NCI-H128 (cell line): ENCODE results near the gene TXN2.
"Not testable (repeated sequence)": the region's sequence is repeated elsewhere in the genome, so short reads cannot be mapped to it uniquely, and the experiment has no call there.

Source experiments
- DNase-seq: peaks from one replicate; lab custom pipeline; 2025; ENCODE audit not compliant: unreplicated experiment; lab: John Stamatoyannopoulos, UW

The TXN2 gene, protein sequence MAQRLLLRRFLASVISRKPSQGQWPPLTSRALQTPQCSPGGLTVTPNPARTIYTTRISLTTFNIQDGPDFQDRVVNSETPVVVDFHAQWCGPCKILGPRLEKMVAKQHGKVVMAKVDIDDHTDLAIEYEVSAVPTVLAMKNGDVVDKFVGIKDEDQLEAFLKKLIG

DNA sequence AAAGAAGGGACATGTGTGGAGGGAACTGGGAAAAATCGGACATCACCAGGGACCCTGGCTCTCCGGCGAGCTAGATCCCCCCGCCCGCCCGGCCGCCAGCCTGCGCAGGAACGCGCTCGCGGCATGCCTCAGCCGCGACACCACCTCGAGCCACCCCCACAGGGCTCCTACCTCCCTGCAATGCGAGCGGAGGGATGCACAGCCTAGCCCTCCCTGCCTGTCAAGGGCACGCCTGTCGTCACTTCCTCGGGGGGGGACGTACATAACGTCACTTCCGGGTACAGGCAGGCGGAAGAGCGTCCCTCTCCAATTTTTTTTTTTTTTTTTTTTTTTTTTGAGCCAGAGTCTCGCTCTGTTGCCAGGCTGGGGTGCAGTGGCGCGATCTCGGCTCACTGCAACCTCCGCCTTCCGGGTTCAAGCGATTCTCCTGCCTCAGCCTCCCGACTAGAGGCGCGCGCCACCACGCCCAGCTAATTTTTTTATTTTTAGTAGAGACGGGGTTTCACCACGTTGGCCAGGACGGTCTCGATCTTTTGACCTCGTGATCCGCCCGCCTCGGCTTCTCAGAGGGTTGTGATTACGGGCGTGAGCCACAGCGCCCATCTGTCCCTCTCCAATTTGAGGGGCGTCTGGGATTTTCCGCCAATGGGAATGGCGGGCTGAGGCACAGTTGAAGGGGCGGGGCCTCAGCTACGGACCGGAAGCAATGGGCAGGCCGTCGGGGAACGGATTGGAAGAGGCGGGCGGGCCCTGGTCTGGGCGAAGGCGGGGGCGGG, at the start of gene TXN2:
Gene TXN2, minus strand, starts transcription at position 248 of the 776 bp plus-strand sequence. CDS start 803 bp downstream, outside the sequence.
- DNase-seq = peak; percentile 72

DNA sequence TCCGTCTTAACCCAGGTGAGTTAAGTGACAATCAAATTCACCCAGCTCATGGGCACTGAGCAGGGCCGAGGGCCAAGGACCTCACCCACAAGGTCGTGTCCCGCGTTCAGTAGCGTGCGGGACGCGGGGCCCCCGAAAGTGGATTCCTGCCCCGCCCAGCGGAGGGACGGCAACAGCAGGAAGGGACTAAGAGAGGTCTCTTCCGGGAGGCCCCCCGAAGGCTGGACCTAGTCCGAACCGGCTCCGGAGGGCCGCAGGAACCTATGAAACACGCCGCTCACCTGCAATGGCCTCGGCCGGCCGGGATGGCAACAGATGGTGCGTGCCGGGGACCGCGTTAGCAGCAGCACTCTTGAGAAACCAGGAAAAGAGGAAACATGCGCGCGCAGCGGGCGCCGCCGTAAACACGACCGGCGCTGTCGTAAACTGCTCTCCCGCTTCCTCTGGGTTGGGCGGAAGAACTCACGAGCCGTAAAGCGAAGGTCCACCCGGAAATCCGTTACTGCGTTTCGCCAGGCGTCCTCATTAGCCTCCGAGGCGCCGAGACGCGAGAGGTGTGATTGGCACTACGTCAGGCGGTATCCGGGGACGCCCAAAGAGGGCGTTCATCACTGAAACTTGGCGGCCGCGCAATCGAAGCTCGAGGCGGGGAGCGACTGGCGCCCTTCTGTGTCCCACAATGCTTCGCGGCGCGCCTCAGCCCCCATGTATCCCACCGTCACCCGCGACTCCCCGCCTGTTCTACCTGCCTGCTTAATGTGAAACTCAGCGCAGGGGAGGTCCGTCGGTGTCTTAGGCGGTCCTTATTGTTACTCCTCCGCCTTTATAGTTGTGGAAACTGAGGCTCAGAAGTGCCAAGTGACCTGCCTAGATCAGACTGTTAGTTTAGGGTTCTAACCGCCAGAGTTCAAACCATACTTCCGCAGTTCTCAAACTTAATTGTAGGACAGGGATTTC, 47.6 kb upstream of the TXN2 start, which contains the start of gene EIF3D:
Gene EIF3D, minus strand, starts transcription at position 372 of the 957 bp plus-strand sequence. CDS start 3,045 bp downstream, outside the sequence.
- peak; percentile 96 for DNase-seq

DNA sequence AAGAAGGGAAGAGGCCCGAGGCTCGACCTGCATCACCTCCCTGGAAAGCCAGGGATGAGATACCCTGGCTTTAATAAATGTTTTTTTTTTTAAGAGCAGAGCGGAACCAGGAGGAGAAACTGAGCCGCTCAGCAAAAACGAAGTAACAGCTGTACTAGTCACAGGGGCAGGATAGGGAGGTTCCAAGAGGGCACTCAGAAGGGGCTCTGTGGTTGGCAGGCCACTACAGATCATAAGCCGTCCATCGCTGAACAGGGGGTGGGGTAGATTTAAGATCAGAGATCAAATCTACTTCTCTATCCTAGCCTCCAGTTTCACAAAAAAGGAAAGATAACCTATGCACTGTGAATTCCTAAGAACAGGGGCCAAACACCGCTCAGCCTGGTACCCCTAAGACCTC, 46.9 kb upstream of the TXN2 start:
- no peak for DNase-seq

GRCh38 chr22:36522662-36523061, 41.2 kb upstream of the TXN2 start:
- DNase-seq = no peak

DNA sequence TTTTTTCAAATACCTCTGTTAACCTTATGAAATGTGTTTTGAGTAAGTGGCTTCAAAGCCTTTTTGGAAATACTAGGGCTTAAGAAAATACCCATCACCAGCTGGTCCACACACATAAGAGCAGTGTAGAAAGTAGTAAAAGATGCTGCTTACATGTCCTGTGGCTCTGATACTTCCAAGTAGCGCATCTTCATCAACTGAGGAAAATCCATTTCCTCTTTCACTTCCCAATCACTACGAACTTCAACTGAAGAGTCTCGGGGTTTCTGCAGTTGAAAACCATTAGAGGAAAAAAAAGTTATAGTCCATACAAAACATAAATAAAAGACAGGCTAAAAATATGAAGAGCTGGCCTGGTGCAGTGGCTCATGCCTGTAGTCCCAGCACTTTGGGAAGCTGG, 39.0 kb upstream of the TXN2 start:
- no peak for DNase-seq

DNA sequence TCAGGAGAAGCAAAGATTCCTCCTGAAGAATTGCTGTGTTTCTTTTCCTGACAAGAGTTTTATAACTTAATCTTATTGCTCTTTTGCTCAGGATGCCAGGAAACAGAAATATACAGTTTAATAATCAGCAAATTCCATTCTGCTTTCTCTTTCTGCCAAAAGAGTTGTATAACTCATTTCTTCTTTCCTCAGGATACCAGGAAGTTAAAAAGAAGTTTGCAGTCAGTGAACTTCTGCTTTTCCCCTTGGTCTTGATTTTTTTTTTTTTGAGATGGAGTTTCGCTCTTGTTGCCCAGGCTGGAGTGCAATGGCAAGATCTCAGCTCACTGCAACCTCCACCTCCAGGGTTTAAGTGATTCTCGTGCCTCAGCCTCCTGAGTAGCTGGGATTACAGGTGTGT, 38.5 kb upstream of the TXN2 start:
- not testable (repeated sequence) for DNase-seq

DNA sequence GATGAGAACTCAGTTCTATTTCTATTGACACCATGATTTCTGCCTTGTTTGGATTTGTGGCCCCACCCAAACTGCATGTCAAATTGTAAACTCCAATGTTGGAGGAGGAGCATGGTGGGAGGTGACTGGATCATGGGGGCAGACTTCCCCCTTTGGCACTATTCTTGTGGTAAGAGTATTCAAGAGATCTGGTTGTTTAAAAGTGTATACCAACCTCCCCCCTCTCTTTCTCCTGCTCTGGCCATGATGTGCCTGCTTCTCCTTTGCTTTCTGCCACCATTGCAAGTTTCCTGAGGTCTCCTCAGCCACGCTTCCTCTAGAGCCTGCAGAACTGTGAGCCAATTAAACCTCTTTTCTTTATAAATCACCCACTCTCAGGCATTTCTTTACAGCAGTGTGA, 33.3 kb upstream of the TXN2 start:
- DNase-seq = no peak

DNA sequence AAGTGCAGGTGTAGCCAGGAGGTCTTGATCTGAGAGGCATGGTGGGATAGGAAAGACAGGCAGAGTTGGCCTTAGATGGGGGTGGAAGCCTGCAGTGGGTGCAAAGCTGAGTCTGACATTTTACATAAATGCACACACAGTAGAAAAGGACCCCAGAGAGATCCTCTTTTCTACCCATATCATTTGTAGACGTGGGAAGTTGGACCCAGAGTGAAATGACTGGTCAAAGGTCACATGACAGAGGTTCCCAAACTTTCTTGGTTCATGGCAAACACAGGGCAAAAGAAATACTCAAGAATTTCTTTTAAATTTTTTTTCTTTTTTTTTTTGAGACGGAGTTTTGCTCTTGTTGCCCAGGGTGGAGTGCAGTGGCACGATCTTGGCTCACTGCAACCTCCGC, 31.6 kb upstream of the TXN2 start:
- no peak for DNase-seq

DNA sequence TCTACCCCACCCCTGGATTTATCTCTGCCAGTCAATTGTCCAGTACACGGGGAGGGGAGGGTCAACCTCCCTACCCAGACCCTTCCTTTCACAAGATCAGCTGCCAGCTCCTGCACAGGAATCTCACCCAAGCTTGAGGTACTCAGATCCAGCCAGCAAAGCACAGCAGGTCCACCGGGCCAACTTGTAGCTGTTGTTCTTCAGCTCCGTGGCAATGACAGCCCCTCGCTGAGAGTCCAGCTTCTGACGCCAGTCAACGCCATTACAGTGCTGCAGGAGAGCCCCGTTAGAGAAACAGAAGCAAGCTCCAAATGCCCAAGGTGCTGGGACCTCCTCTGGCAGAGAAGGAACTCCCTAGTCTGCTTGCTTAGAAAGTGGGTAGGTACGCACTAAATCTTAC, 30.9 kb upstream of the TXN2 start:
- DNase-seq = no peak

DNA sequence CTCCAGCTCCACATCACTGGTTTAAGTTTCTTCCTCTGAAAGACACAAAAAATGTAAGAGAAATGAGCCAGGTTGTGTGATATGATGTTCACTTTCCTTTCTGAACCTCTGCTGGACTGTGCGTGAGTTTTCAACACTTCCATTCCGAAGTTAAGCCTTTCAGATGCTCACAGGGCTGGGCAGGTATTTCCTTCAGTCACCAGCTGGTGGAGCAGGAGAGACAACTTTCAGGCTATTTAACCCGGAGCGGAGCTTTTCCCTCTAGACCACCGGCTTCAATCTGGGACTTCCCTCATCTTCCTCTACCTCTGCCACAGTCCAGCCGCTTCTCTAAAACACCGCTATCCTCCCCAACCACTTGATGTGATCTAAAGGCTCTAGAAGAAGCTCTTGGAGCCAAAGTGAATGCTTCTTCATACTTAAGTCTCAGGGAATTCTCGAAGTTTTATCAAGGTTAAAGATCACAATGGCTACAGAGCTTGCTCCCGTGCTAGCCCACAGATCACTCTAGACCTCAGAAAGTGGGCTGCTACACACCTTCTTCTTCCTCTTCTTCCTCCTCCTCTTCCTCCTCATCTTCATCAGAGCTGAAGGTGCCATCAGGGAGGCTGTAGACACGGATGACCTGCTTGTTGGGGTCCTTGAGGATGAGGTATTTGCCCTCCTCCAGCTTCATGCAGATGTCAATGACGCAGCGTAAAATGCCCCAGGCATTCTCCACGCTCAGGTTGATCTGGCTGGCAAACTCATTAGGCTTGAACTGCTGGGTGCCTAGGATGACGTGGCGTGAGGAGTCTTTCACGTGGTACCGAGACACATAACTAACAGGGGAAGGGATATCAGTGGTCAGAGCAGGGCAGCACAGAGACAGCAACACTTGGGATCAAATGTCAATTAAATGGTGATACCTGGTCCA, 29.8 kb upstream of the TXN2 start:
- no peak for DNase-seq

GRCh38 chr22:36510384-36510783, 28.9 kb upstream of the TXN2 start:
- DNase-seq = no peak

- DNase-seq = no peak
These were observed 26.1 kb upstream of the TXN2 start for GRCh38 chr22:36507518-36508010.

DNA sequence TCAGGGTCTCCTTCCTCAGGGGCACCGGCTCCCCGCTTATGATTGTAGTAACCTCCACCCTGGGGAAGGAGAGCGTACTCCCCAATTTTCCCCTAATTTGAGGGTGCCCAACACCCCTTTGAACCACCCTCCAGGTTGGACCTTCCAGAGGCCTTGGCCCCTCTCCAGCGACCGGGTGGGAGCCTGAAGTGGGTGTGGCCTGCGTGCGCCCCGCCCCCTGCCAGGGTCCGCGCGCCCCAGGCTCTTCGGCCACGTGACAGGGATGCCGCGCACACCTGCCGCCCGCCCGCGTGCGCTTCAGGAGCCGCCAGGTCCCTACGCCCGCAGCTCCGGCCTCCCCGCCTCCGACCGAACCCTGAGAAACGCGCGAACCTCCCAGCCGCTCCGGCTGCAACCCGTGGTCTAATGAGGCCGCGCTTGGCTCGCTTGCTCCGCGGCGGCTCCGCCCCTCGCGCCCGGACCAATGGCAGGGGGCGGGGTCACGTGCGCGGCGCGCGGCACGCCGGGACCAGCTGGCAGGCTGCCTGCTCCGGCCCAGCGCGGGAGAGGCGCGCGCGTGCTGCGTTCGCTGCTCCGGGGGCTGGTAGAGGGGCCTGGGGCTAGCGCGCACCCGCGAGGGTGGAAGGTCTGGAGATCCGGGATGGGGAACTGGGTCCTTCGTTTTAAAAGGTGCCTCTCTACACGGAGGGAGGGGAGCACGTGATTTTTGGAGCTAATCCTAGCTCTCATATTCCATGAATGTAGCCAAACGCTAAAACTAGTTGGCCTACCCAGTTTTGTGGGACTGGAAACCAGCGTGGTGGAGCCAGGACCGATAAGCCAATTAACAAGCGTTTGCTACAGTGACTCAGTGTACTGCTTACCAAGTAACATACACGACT, 25.4 kb upstream of the TXN2 start, which contains the start of gene FOXRED2:
Gene FOXRED2, minus strand, starts transcription at position 404 of the 881 bp plus-strand sequence. CDS start 618 bp downstream, outside the sequence.
- peak; percentile 75 for DNase-seq

GRCh38 chr22:36505998-36506635, 24.7 kb upstream of the TXN2 start:
- DNase-seq = no peak

GRCh38 chr22:36497910-36498665, 16.6 kb upstream of the TXN2 start:
- DNase-seq = no peak

- DNase-seq = no peak
These were observed 12.3 kb upstream of the TXN2 start for GRCh38 chr22:36493690-36494110.

GRCh38 chr22:36492109-36492508, 10.7 kb upstream of the TXN2 start:
- no peak for DNase-seq

GRCh38 chr22:36491155-36491554, 9.7 kb upstream of the TXN2 start:
- no peak for DNase-seq
